HCT116 (cell line): ENCODE results near the gene REN. TPM values are rescaled to one million over a fixed set of nuclear protein-coding genes. Genes with fewer than 3 reads are reported as not detected.

Source experiments
- ATAC-seq: fragments of 200-7000 bp; cut with Tn5 transposase; 2 replicates; pipeline ENCODE4 v1.9.1; 2020; ENCODE audit warnings: mild to moderate bottlenecking, moderate library complexity
- BruUV-seq: library from RNA; stranded (reverse); fragments of 400-500 nt; replicated peaks from 2 replicates; lab custom pipeline; 2021; lab: Mats Ljungman, UMichigan
- CTCF ChIA-PET: fragments of 300-600 bp; sonication (Branson Sonifier 250); formaldehyde crosslinking; loops from one replicate; lab custom pipeline; 2021; ENCODE audit warnings: antibody characterized with exemption; lab: Charles Lee
- POLR2A ChIA-PET: fragments of 300-600, 350-600 bp; sonication (Branson Sonifier 250); formaldehyde crosslinking; loops from one replicate; lab custom pipeline; 2021; ENCODE audit warnings: antibody characterized with exemption; lab: Charles Lee
- RAD21 ChIA-PET, 2 experiments: fragments of 300-600 bp; sonication (Branson Sonifier 250); formaldehyde crosslinking; loops; one replicate each; lab custom pipeline; 2023; ENCODE audit warnings: low total read pairs in 2 of 2; ENCODE audit not compliant: uncharacterized antibody in 2 of 2, unreplicated experiment in 2 of 2, low non-redundant PET in 1 of 2; lab: Charles Lee
- DNase-seq: peaks from one replicate; pipeline ENCODE4 v3.0.0-alpha.2; 2010; ENCODE audit warnings: low read depth, low spot score
- H2AFZ ChIP-seq: fragments of 200-600 bp; shearing (Covaris generic), sonication (generic); 2 replicates; pipeline ENCODE4 v1.6.1; 2017; ENCODE audit warnings: low read depth, mixed run types, mixed read lengths, antibody characterized with exemption, low read length; ENCODE audit not compliant: poor library complexity, severe bottlenecking
- H3K27ac ChIP-seq: 2 replicates; pipeline ENCODE4 v1.5.1; 2012; ENCODE audit warnings: low read depth, low read length
- H3K27me3 ChIP-seq: fragments of 200-600 bp; sonication (generic); 2 replicates; pipeline ENCODE4 v1.6.1; 2016; ENCODE audit warnings: mixed run types, low read length, mixed read lengths; ENCODE audit not compliant: insufficient read depth
- H3K36me3 ChIP-seq, 2 experiments: fragments of 200-500 bp in 1 of 2; fragments of 200-600 bp in 1 of 2; sonication (Bioruptor generic) in 1 of 2; sonication (generic) in 1 of 2; 2 replicates each; pipeline versions ENCODE4 v1.5.1 to v1.6.1; 2014 to 2016; ENCODE audit warnings: low read length in 2 of 2, inconsistent platforms in 1 of 2, mixed read lengths in 1 of 2, mixed run types in 1 of 2; ENCODE audit not compliant: insufficient read depth in 2 of 2, control insufficient read depth in 1 of 2
- H3K4me1 ChIP-seq, 2 experiments: fragments of 200-600 bp in 1 of 2; sonication (generic) in 1 of 2; 2 replicates each; pipeline versions ENCODE4 v1.5.1 to v1.6.1; 2012 to 2017; ENCODE audit warnings: low read length in 2 of 2, inconsistent platforms in 1 of 2, mild to moderate bottlenecking in 1 of 2, mixed read lengths in 1 of 2, mixed run types in 1 of 2, moderate library complexity in 1 of 2; ENCODE audit not compliant: insufficient read depth in 2 of 2, control insufficient read depth in 1 of 2
- H3K4me2 ChIP-seq: fragments of 200-600 bp; sonication (generic); 2 replicates; pipeline ENCODE4 v1.6.1; 2017; ENCODE audit warnings: mixed run types, low read length, mixed read lengths
- H3K4me3 ChIP-seq, 2 experiments: fragments of 200-600 bp in 1 of 2; sonication (generic) in 1 of 2; replicated peaks in 1 of 2; 2 replicates each; pipeline ENCODE4 v1.5.1; 2011 to 2016; ENCODE audit warnings: low read length in 2 of 2, control low read depth in 1 of 2, low read depth in 1 of 2, mild to moderate bottlenecking in 1 of 2, mixed read lengths in 1 of 2, mixed run types in 1 of 2
- H3K79me2 ChIP-seq: fragments of 200-600 bp; sonication (generic); 2 replicates; pipeline ENCODE4 v1.6.1; 2017; ENCODE audit warnings: mild to moderate bottlenecking, mixed run types, low read length, moderate library complexity, mixed read lengths; ENCODE audit not compliant: insufficient read depth
- H3K9ac ChIP-seq: fragments of 200-600 bp; sonication (generic); 2 replicates; pipeline ENCODE4 v1.6.1; 2016; ENCODE audit warnings: low read length, mixed read lengths
- H3K9me2 ChIP-seq: fragments of 200-600 bp; sonication (generic), shearing (Covaris generic); 2 replicates; pipeline ENCODE4 v1.6.1; 2017; ENCODE audit warnings: mixed run types, mild to moderate bottlenecking, moderate library complexity; ENCODE audit not compliant: insufficient read depth
- H3K9me3 ChIP-seq, 2 experiments: fragments of 200-500 bp in 1 of 2; fragments of 200-600 bp in 1 of 2; sonication (Bioruptor generic) in 1 of 2; sonication (generic) in 1 of 2; 2 replicates each; pipeline ENCODE4 v1.6.1; 2014 to 2017; ENCODE audit warnings: low read length in 2 of 2, mixed read lengths in 2 of 2, inconsistent platforms in 1 of 2, low read depth in 1 of 2, mild to moderate bottlenecking in 1 of 2, mixed run types in 1 of 2, moderate library complexity in 1 of 2; ENCODE audit not compliant: control insufficient read depth in 1 of 2, insufficient read depth in 1 of 2
- H4K20me1 ChIP-seq: fragments of 200-600 bp; sonication (generic), shearing (Covaris generic); 2 replicates; pipeline ENCODE4 v1.6.1; 2017; ENCODE audit warnings: mixed run types, mild to moderate bottlenecking, moderate library complexity; ENCODE audit not compliant: insufficient read depth
- ATF3 ChIP-seq: IDR thresholded peaks from 2 replicates; pipeline ENCODE4 v1.6.1; 2012
- CBX3 ChIP-seq: IDR thresholded peaks from 2 replicates; pipeline ENCODE4 v1.6.1; 2012; ENCODE audit warnings: low read depth
- ELF1 ChIP-seq: IDR thresholded peaks from 2 replicates; pipeline ENCODE4 v1.6.1; 2012; ENCODE audit warnings: low read depth, borderline replicate concordance
- EZH2phosphoT487 ChIP-seq: fragments of 200-600 bp; IDR thresholded peaks from 2 replicates; pipeline ENCODE4 v1.6.1; 2018; ENCODE audit warnings: antibody characterized with exemption, borderline replicate concordance
- POLR2A ChIP-seq: IDR thresholded peaks from 2 replicates; pipeline ENCODE4 v1.7.0; 2011; ENCODE audit warnings: borderline replicate concordance; ENCODE audit not compliant: insufficient read depth, insufficient read length; ENCODE audit errors: extremely low read depth
- SP1 ChIP-seq: IDR thresholded peaks from 2 replicates; pipeline ENCODE4 v1.6.1; 2012; ENCODE audit warnings: low read depth
- SRF ChIP-seq: IDR thresholded peaks from 2 replicates; pipeline ENCODE4 v1.6.1; 2012; ENCODE audit warnings: low read depth
- ZBTB33 ChIP-seq: IDR thresholded peaks from 2 replicates; pipeline ENCODE4 v1.6.1; 2011; ENCODE audit warnings: mild to moderate bottlenecking, low read length, moderate library complexity; ENCODE audit not compliant: insufficient replicate concordance; ENCODE audit errors: extremely low read depth
- ZFX ChIP-seq: fragments of 450-650 bp; IDR thresholded peaks from 2 replicates; pipeline ENCODE4 v1.6.1; 2017
- intact Hi-C: fragments of 100-400 bp; cut with micrococcal nuclease; formaldehyde crosslinking; loops from 2 replicates; pipeline ENCODE4 v1.10.0; 2022
- total RNA-seq: library from RNA; stranded (reverse); gene quantifications from one replicate; pipeline ENCODE4 v1.2.1, GENCODE V29; 2021; ENCODE audit not compliant: unreplicated experiment

The REN gene
- total RNA-seq, 1 experiment from 2014 or later: 0.47 TPM

GRCh38 chr1:204201348-204202040, 35.4 kb upstream of the REN start (continued):
- TF ChIP-seq ZBTB33: no peak
- TF ChIP-seq ATF3: no peak
- no peak for TF ChIP-seq ELF1
- TF ChIP-seq CBX3: no peak
- TF ChIP-seq SRF: no peak
- TF ChIP-seq, all 23 proteins: peak for 0

- ChIA-PET CTCF (no interaction called here), RAD21 (interaction anchor here in 1 of 2 experiments (1.5 kb wide), 1 partner anchor 37 kb away, joined by 5 read pairs; no protein-coding TSS in a partner anchor), POLR2A (interaction anchor here (1.3 kb wide), 1 partner anchor 15 kb away, joined by 4 read pairs; the partner anchor contains the start of gene GOLT1A)
- H3K27ac ChIP-seq: no peak overlapping the region
- H2AFZ ChIP-seq: no peak overlapping the region
- H3K4me2 ChIP-seq: peak overlapping the region; percentile 72
- H3K4me1 ChIP-seq: peaks cover 18 to 52% of the 10 kb centered on the region in 2 experiments
- H3K4me3 ChIP-seq: no peak overlapping the region
- H3K9ac ChIP-seq: peak overlapping the region; percentile 53
- no peak for ATAC-seq
- H3K79me2 ChIP-seq: no peaks in the 10 kb centered on the region
- no peaks in the 10 kb centered on the region for H4K20me1 ChIP-seq
- no peaks in the 10 kb centered on the region for H3K9me2 ChIP-seq
- H3K27me3 ChIP-seq: no peaks in the 10 kb centered on the region
- H3K9me3 ChIP-seq: no peaks in the 10 kb centered on the region
- no peaks in the 10 kb centered on the region for H3K36me3 ChIP-seq
- no peak for DNase-seq
- no TSS peak for BruUV-seq
- no peak for TF ChIP-seq POLR2A
- TF ChIP-seq ZFX: no peak
- TF ChIP-seq EZH2phosphoT487: no peak
- no peak for TF ChIP-seq SP1
- TF ChIP-seq SRF: no peak
- TF ChIP-seq, all 23 proteins: peak for 0
- intact Hi-C loops: loop anchor here (2.0 kb wide), 1 partner anchor 37 kb away; no protein-coding TSS in a partner anchor
Observed at GRCh38 chr1:204199579-204199978, 33.4 kb upstream of the REN start.
